HL-60 (cell line): Measurements from ENCODE around the gene PRRX1.

Source experiments
- DNase-seq, 2 experiments: peaks; one replicate each; pipeline ENCODE4 v3.0.0-alpha.2; 2010 to 2020; ENCODE audit warnings: low read depth in 1 of 2, low spot score in 1 of 2
- H3K27ac ChIP-seq: fragments of 250-450 bp; sonication (Bioruptor Pico); replicated peaks from 2 replicates; pipeline ENCODE4 v1.5.1; 2020; ENCODE audit warnings: mild to moderate bottlenecking, moderate library complexity
- H3K27me3 ChIP-seq: fragments of 250-450 bp; sonication (Bioruptor Pico); 2 replicates; pipeline ENCODE4 v1.5.1; 2021; ENCODE audit warnings: mild to moderate bottlenecking, moderate library complexity; ENCODE audit not compliant: insufficient read depth, poor library complexity, severe bottlenecking
- H3K4me3 ChIP-seq: replicated peaks from 2 replicates; pipeline ENCODE4 v1.5.1; 2011; ENCODE audit warnings: mild to moderate bottlenecking, control low read depth, low read length; ENCODE audit not compliant: insufficient read depth
- CTCF ChIP-seq: IDR thresholded peaks from one replicate; pipeline ENCODE4 v1.5.1; 2011; ENCODE audit warnings: low read length, control low read depth, inconsistent platforms; ENCODE audit not compliant: insufficient read depth
- GABPA ChIP-seq: IDR thresholded peaks from 2 replicates; pipeline ENCODE4 v1.6.1; 2012; ENCODE audit warnings: low read depth
- POLR2AphosphoS5 ChIP-seq: IDR thresholded peaks from 2 replicates; pipeline ENCODE4 v1.6.1; 2012; ENCODE audit warnings: low read depth
- REST ChIP-seq: IDR thresholded peaks from 2 replicates; pipeline ENCODE4 v1.6.1; 2012; ENCODE audit warnings: low read depth; ENCODE audit not compliant: insufficient replicate concordance
- SPI1 ChIP-seq: IDR thresholded peaks from 2 replicates; pipeline ENCODE4 v1.6.1; 2012; ENCODE audit warnings: low read depth, mild to moderate bottlenecking, borderline replicate concordance

The PRRX1 gene

GRCh38 chr1:170739803-170740202, 75.9 kb downstream of the PRRX1 start:
- no peak for DNase-seq
- H3K27me3 ChIP-seq: no peaks in the 10 kb centered on the region
- H3K27ac ChIP-seq: no peak overlapping the region
- TF ChIP-seq REST (no peak), GABPA (no peak), CTCF (no peak), POLR2AphosphoS5 (no peak), SPI1 (no peak)
- H3K4me3 ChIP-seq: no peak overlapping the region

- DNase-seq: no peak
- TF ChIP-seq POLR2AphosphoS5 (no peak), GABPA (no peak), CTCF (no peak), SPI1 (no peak), REST (no peak)
- Histone ChIP-seq H3K27me3 (no peaks in the 10 kb centered on the region), H3K27ac (no peak overlapping the region), H3K4me3 (no peak overlapping the region)
Observed at GRCh38 chr1:170741678-170742077, 77.7 kb downstream of the PRRX1 start.

- Histone ChIP-seq H3K27ac (no peak overlapping the region), H3K4me3 (no peak overlapping the region), H3K27me3 (no peaks in the 10 kb centered on the region)
- no peak for DNase-seq
- no peak for TF ChIP-seq SPI1
- TF ChIP-seq GABPA: no peak
- no peak for TF ChIP-seq POLR2AphosphoS5
- TF ChIP-seq REST: no peak
- TF ChIP-seq CTCF: no peak
Observed at GRCh38 chr1:170742600-170742999, 78.7 kb downstream of the PRRX1 start.
